DOHH2 (cell line): ENCODE measurements around the gene LKAAEAR1.
A peak's percentile ranks its signal among the peaks of the same experiment; 100 is the strongest.

Experiments used
- H3F3A ChIP-seq: fragments of 200-600 bp; sonication (generic), shearing (Covaris generic); 2 replicates; pipeline ENCODE4 v1.6.0; 2016; ENCODE audit warnings: antibody characterized with exemption, mild to moderate bottlenecking; ENCODE audit not compliant: control insufficient read depth, insufficient read depth
- H3K27ac ChIP-seq: fragments of 200-600 bp; sonication (generic); 2 replicates; pipeline ENCODE4 v1.5.1; 2014; ENCODE audit warnings: low read depth, mild to moderate bottlenecking, low read length, moderate library complexity
- H3K27me3 ChIP-seq: fragments of 200-600 bp; sonication (generic); 2 replicates; pipeline ENCODE4 v1.6.1; 2014; ENCODE audit warnings: mild to moderate bottlenecking, low read length, mixed read lengths; ENCODE audit not compliant: control insufficient read depth
- H3K36me3 ChIP-seq: fragments of 200-600 bp; sonication (generic); 2 replicates; pipeline ENCODE4 v1.6.1; 2014; ENCODE audit warnings: mild to moderate bottlenecking, low read length, moderate library complexity, mixed read lengths; ENCODE audit not compliant: control insufficient read depth
- H3K4me1 ChIP-seq: fragments of 200-600 bp; sonication (generic); 2 replicates; pipeline ENCODE4 v1.6.1; 2014; ENCODE audit warnings: mild to moderate bottlenecking, low read length, mixed read lengths; ENCODE audit not compliant: control insufficient read depth
- H3K4me2 ChIP-seq: fragments of 200-600 bp; sonication (generic); 2 replicates; pipeline ENCODE4 v1.6.0; 2014; ENCODE audit warnings: mild to moderate bottlenecking, low read length, moderate library complexity
- H3K4me3 ChIP-seq: fragments of 200-600 bp; sonication (generic); 2 replicates; pipeline ENCODE4 v1.5.1; 2014; ENCODE audit warnings: mild to moderate bottlenecking, low read length, mixed read lengths
- H3K79me2 ChIP-seq: fragments of 200-600 bp; sonication (generic); 2 replicates; pipeline ENCODE4 v1.6.1; 2014; ENCODE audit warnings: mild to moderate bottlenecking, low read length, mixed read lengths; ENCODE audit not compliant: control insufficient read depth
- H3K9me2 ChIP-seq: fragments of 200-600 bp; sonication (generic); replicated peaks from 2 replicates; pipeline ENCODE4 v1.6.1; 2014; ENCODE audit warnings: mild to moderate bottlenecking, low read length, mixed read lengths; ENCODE audit not compliant: control insufficient read depth
- H3K9me3 ChIP-seq: fragments of 200-600 bp; sonication (generic); 2 replicates; pipeline ENCODE4 v1.6.1; 2014; ENCODE audit warnings: antibody characterized with exemption, low read length, mixed read lengths; ENCODE audit not compliant: control insufficient read depth, insufficient read depth
- H4K20me1 ChIP-seq: fragments of 200-600 bp; sonication (generic); 2 replicates; pipeline ENCODE4 v1.6.0; 2014; ENCODE audit warnings: low read depth, mild to moderate bottlenecking, antibody characterized with exemption, low read length, moderate library complexity; ENCODE audit not compliant: control insufficient read depth, insufficient read depth
- CTCF ChIP-seq: fragments of 200-600 bp; sonication (generic); IDR thresholded peaks from one replicate; pipeline ENCODE4 v1.5.1; 2014; ENCODE audit warnings: antibody characterized with exemption, mild to moderate bottlenecking, low read depth, low read length; ENCODE audit not compliant: poor library complexity, severe bottlenecking
- EZH2phosphoT487 ChIP-seq: fragments of 200-600 bp; sonication (generic); IDR thresholded peaks from 2 replicates; pipeline ENCODE4 v1.6.1; 2017; ENCODE audit warnings: borderline replicate concordance, mild to moderate bottlenecking, antibody characterized with exemption, low read length, moderate library complexity, mixed read lengths

The LKAAEAR1 gene

GRCh38 chr20:64101731-64102621, 17.8 kb upstream of the LKAAEAR1 start:
- Histone ChIP-seq H3K4me1 (peaks cover 46% of the 10 kb centered on the region), H3K4me3 (peak overlapping the region; percentile 62)
- TF ChIP-seq CTCF (peak; percentile 89), EZH2phosphoT487 (no peak)

GRCh38 chr20:64100946-64101688, 16.9 kb upstream of the LKAAEAR1 start:
- H3F3A ChIP-seq: peaks cover 5% of the 10 kb centered on the region; the same call in 1 of the 2 replicates
- no peaks in the 10 kb centered on the region for H3K9me2 ChIP-seq
- no peaks in the 10 kb centered on the region for H3K36me3 ChIP-seq
- H3K4me3 ChIP-seq: peak overlapping the region; percentile 62
- TF ChIP-seq CTCF: no peak
- peaks cover 8% of the 10 kb centered on the region; the same call in 1 of the 2 replicates for H3K9me3 ChIP-seq
- H3K79me2 ChIP-seq: no peaks in the 10 kb centered on the region
- peak overlapping the region; percentile 54 for H3K4me2 ChIP-seq
- H4K20me1 ChIP-seq: 0 out of 2 replicates have a peak, but pooled peaks cover 4% of the 10 kb centered on the region
- H3K4me1 ChIP-seq: peaks cover 46% of the 10 kb centered on the region
- peak overlapping the region; percentile 53 for H3K27ac ChIP-seq
- H3K27me3 ChIP-seq: peaks cover 19% of the 10 kb centered on the region

More at GRCh38 chr20:64101731-64102621, 17.8 kb upstream of the LKAAEAR1 start:
- no peaks in the 10 kb centered on the region for H3K36me3 ChIP-seq
- H3K9me3 ChIP-seq: peaks cover under 1% of the 10 kb centered on the region; the same call in 1 of the 2 replicates
- H3K27ac ChIP-seq: no peak overlapping the region
- no peaks in the 10 kb centered on the region for H3K9me2 ChIP-seq
- 0 out of 2 replicates have a peak, but pooled peaks cover 4% of the 10 kb centered on the region for H4K20me1 ChIP-seq
- peaks cover 5% of the 10 kb centered on the region; the same call in 1 of the 2 replicates for H3F3A ChIP-seq
- H3K27me3 ChIP-seq: peaks cover 19% of the 10 kb centered on the region
- peak overlapping the region; percentile 54 for H3K4me2 ChIP-seq
- no peaks in the 10 kb centered on the region for H3K79me2 ChIP-seq

GRCh38 chr20:64100566-64100888, 16.3 kb upstream of the LKAAEAR1 start:
- no peaks in the 10 kb centered on the region for H3K79me2 ChIP-seq
- peak overlapping the region; percentile 54 for H3K4me2 ChIP-seq
- H3K9me3 ChIP-seq: peaks cover 8% of the 10 kb centered on the region; the same call in 1 of the 2 replicates
- 0 out of 2 replicates have a peak, but pooled peaks cover 4% of the 10 kb centered on the region for H4K20me1 ChIP-seq
- TF ChIP-seq EZH2phosphoT487 (no peak), CTCF (no peak)
- peaks cover 19% of the 10 kb centered on the region for H3K27me3 ChIP-seq
- peaks cover 5% of the 10 kb centered on the region; the same call in 1 of the 2 replicates for H3F3A ChIP-seq
- peaks cover 46% of the 10 kb centered on the region for H3K4me1 ChIP-seq
- H3K4me3 ChIP-seq: peak overlapping the region; percentile 25
- H3K36me3 ChIP-seq: no peaks in the 10 kb centered on the region
- H3K9me2 ChIP-seq: no peaks in the 10 kb centered on the region
- peak overlapping the region; percentile 53 for H3K27ac ChIP-seq
